ENCODE results near the gene DPH6. TPM values are rescaled to one million over a fixed set of nuclear protein-coding genes. Genes with fewer than 3 reads are reported as not detected.

Gene DPH6
- total RNA-seq, 2 donors from 2014 or later, result 14.8 to 15.3 TPM

- intact Hi-C loops (cut with DNase I), result no loop called here
- Histone ChIP-seq H3K27me3 (no peaks in the 10 kb centered on the region), H3K9ac (ENCODE audit: low read depth in 2 of 2, low read length in 2 of 2) (no peak overlapping the region), H3K4me1 (no peaks in the 10 kb centered on the region), H3K36me3 (no peaks in the 10 kb centered on the region), H3K4me3 (no peak overlapping the region), H3K9me3 (no peaks in the 10 kb centered on the region), H3K27ac (no peak overlapping the region)
- DNase-seq, result no peak
- no peak for TF ChIP-seq CTCF (IDR thresholded peaks at IDR 0.05)
Observed at GRCh38 chr15:35522061-35522460, 23.9 kb downstream of the DPH6 start.

- no peaks in the 10 kb centered on the region for H3K36me3 ChIP-seq
- no peak overlapping the region for H3K27ac ChIP-seq
- no peak overlapping the region for H3K9ac ChIP-seq (ENCODE audit: low read depth in 2 of 2, low read length in 2 of 2)
- H3K27me3 ChIP-seq, result no peaks in the 10 kb centered on the region
- intact Hi-C loops (cut with DNase I), result no loop called here
- no peaks in the 10 kb centered on the region for H3K4me1 ChIP-seq
- no peaks in the 10 kb centered on the region for H3K9me3 ChIP-seq
- TF ChIP-seq CTCF (IDR thresholded peaks at IDR 0.05), result peak; percentile 41
- no peak overlapping the region for H3K4me3 ChIP-seq
- no peak for DNase-seq
Observed at GRCh38 chr15:35519541-35520149, 26.3 kb downstream of the DPH6 start.

GRCh38 chr15:35519052-35519451 lies 26.9 kb downstream of the DPH6 start:
- TF ChIP-seq CTCF (IDR thresholded peaks at IDR 0.05), result no peak
- intact Hi-C loops (cut with DNase I), result no loop called here
- H3K4me3 ChIP-seq, result no peak overlapping the region
- no peak for DNase-seq
- no peaks in the 10 kb centered on the region for H3K27me3 ChIP-seq
- H3K9me3 ChIP-seq, result no peaks in the 10 kb centered on the region
- no peaks in the 10 kb centered on the region for H3K4me1 ChIP-seq
- H3K36me3 ChIP-seq, result no peaks in the 10 kb centered on the region
- H3K27ac ChIP-seq, result no peak overlapping the region
- no peak overlapping the region for H3K9ac ChIP-seq (ENCODE audit: low read depth in 2 of 2, low read length in 2 of 2)

- no peak overlapping the region for H3K9ac ChIP-seq (ENCODE audit: low read depth in 2 of 2, low read length in 2 of 2)
- H3K27me3 ChIP-seq, result no peaks in the 10 kb centered on the region
- no peak overlapping the region for H3K27ac ChIP-seq
- no peaks in the 10 kb centered on the region for H3K36me3 ChIP-seq
- H3K4me1 ChIP-seq, result no peaks in the 10 kb centered on the region
- no peak for DNase-seq
- no peaks in the 10 kb centered on the region for H3K9me3 ChIP-seq
- intact Hi-C loops (cut with DNase I), result no loop called here
- no peak overlapping the region for H3K4me3 ChIP-seq
- no peak for TF ChIP-seq CTCF (IDR thresholded peaks at IDR 0.05)
Observed at GRCh38 chr15:35514759-35515158, 31.2 kb downstream of the DPH6 start.

- Histone ChIP-seq H3K27me3 (no peaks in the 10 kb centered on the region), H3K4me1 (no peaks in the 10 kb centered on the region), H3K27ac (no peak overlapping the region), H3K9me3 (no peaks in the 10 kb centered on the region), H3K4me3 (no peak overlapping the region), H3K9ac (ENCODE audit: low read depth in 2 of 2, low read length in 2 of 2) (no peak overlapping the region), H3K36me3 (no peaks in the 10 kb centered on the region)
- intact Hi-C loops (cut with DNase I), result no loop called here
- DNase-seq, result no peak
- TF ChIP-seq CTCF (IDR thresholded peaks at IDR 0.05), result no peak
Observed at GRCh38 chr15:35507932-35508638, 37.9 kb downstream of the DPH6 start.
